Panc1 (cell line): Measurements from ENCODE around the gene JAZF1. TPM values are rescaled to one million over a fixed set of nuclear protein-coding genes. Genes with fewer than 3 reads are reported as not detected.

Experiments used
- ATAC-seq: fragments of 200-7000 bp; cut with Tn5 transposase; 2 replicates; pipeline ENCODE4 v1.9.1; 2020; ENCODE audit warnings: mild to moderate bottlenecking, moderate library complexity
- BruUV-seq: library from RNA; stranded (reverse); fragments of 400-500 nt; replicated peaks from 2 replicates; lab custom pipeline; 2021; lab: Mats Ljungman, UMichigan
- CTCF ChIA-PET: fragments of 300-600 bp; sonication (Branson Sonifier 250); formaldehyde crosslinking; loops from one replicate; lab custom pipeline; 2022; ENCODE audit warnings: antibody characterized with exemption; lab: Charles Lee
- POLR2A ChIA-PET: fragments of 300-600 bp; sonication (Branson Sonifier 250); formaldehyde crosslinking; loops from one replicate; lab custom pipeline; 2022; ENCODE audit warnings: antibody characterized with exemption; lab: Charles Lee
- DNase-seq: peaks from one replicate; pipeline ENCODE4 v3.0.0-alpha.2; 2010; ENCODE audit warnings: low read depth, low spot score
- H3K27ac ChIP-seq: 2 replicates; pipeline ENCODE4 v1.5.1; 2011; ENCODE audit warnings: mild to moderate bottlenecking, low read length, inconsistent platforms
- H3K27me3 ChIP-seq: fragments of 200-500 bp; sonication (Bioruptor generic); 2 replicates; pipeline ENCODE4 v1.6.0; 2014; ENCODE audit warnings: low read length, inconsistent platforms; ENCODE audit not compliant: control insufficient read depth, insufficient read depth
- H3K36me3 ChIP-seq: fragments of 200-500 bp; sonication (Bioruptor generic); 2 replicates; pipeline ENCODE4 v1.5.1; 2014; ENCODE audit warnings: inconsistent platforms, mild to moderate bottlenecking, low read length, moderate library complexity; ENCODE audit not compliant: control insufficient read depth, insufficient read depth
- H3K4me1 ChIP-seq: 2 replicates; pipeline ENCODE4 v1.5.1; 2011; ENCODE audit warnings: inconsistent platforms, mild to moderate bottlenecking, low read length, moderate library complexity; ENCODE audit not compliant: control insufficient read depth, insufficient read depth
- H3K4me3 ChIP-seq, 2 experiments: 2 replicates each; pipeline ENCODE4 v1.5.1; 2011 to 2012; ENCODE audit warnings: low read depth in 2 of 2, low read length in 2 of 2, mild to moderate bottlenecking in 2 of 2, inconsistent platforms in 1 of 2, moderate library complexity in 1 of 2
- H3K9me3 ChIP-seq: fragments of 200-500 bp; sonication (Bioruptor generic); 2 replicates; pipeline ENCODE4 v1.5.1; 2014; ENCODE audit warnings: low read depth, mild to moderate bottlenecking, inconsistent platforms, low read length, moderate library complexity; ENCODE audit not compliant: control insufficient read depth, insufficient read depth
- CTCF ChIP-seq: fragments of 450-650 bp; IDR thresholded peaks from 2 replicates; pipeline ENCODE4 v1.5.1; 2017; ENCODE audit warnings: mild to moderate bottlenecking
- POLR2AphosphoS5 ChIP-seq: IDR thresholded peaks from 2 replicates; pipeline ENCODE4 v1.6.1; 2012; ENCODE audit warnings: mild to moderate bottlenecking, low read depth, low read length, moderate library complexity
- REST ChIP-seq, 2 experiments: IDR thresholded peaks; 2 replicates each; pipeline ENCODE4 v1.6.1; 2011 to 2012; ENCODE audit warnings: low read depth in 2 of 2, control low read depth in 1 of 2, low read length in 1 of 2, mild to moderate bottlenecking in 1 of 2, moderate library complexity in 1 of 2; ENCODE audit not compliant: insufficient read depth in 1 of 2
- SIN3A ChIP-seq: IDR thresholded peaks from 2 replicates; pipeline ENCODE4 v1.6.1; 2012; ENCODE audit warnings: low read depth, mild to moderate bottlenecking, low read length, moderate library complexity, borderline replicate concordance; ENCODE audit not compliant: insufficient read depth
- TCF7L2 ChIP-seq: IDR thresholded peaks from 2 replicates; pipeline ENCODE4 v1.6.1; 2011; ENCODE audit warnings: mild to moderate bottlenecking, low read depth, low read length, inconsistent platforms
- in situ Hi-C: cut with HindIII; loops from 2 replicates; pipeline ENCODE4 v1.10.0; 2016; ENCODE audit warnings: low sequenced_read_pairs, low pct_unique_long_range_greater_than_20kb
- intact Hi-C: fragments of 100-400 bp; cut with micrococcal nuclease; formaldehyde crosslinking; loops from one replicate; pipeline ENCODE4 v1.10.0; 2022; ENCODE audit not compliant: unreplicated experiment
- total RNA-seq: library from RNA; stranded (reverse); gene quantifications from one replicate; pipeline ENCODE4 v1.2.1, GENCODE V29; 2021; ENCODE audit not compliant: unreplicated experiment

Gene JAZF1
- total RNA-seq, 1 experiment from 2014 or later: 8.8 TPM

GRCh38 chr7:27840760-27841364, 339.7 kb downstream of the JAZF1 start:
- H3K36me3 ChIP-seq: no peaks in the 10 kb centered on the region
- intact Hi-C loops (no loop called here), in situ Hi-C loops (no loop called here)
- H3K4me1 ChIP-seq: no peaks in the 10 kb centered on the region
- DNase-seq (no peak), ATAC-seq (no peak)
- H3K4me3 ChIP-seq: no peak overlapping the region
- H3K27me3 ChIP-seq: no peaks in the 10 kb centered on the region
- TF ChIP-seq REST (IDR thresholded peaks at IDR 0.05; ENCODE audit: insufficient read depth in 1 of 2, low read depth in 2 of 2, low read length in 1 of 2) (no peak), POLR2AphosphoS5 (no peak), CTCF (no peak), TCF7L2 (no peak), SIN3A (no peak)
- H3K27ac ChIP-seq: no peak overlapping the region
- no TSS peak for BruUV-seq
- ChIA-PET POLR2A (no interaction called here), CTCF (interaction anchor here (0.5 to 1.0 kb wide), 2 partner anchors 78 to 1906 kb away, joined by 3 to 4 read pairs; no protein-coding TSS in a partner anchor)
- no peaks in the 10 kb centered on the region for H3K9me3 ChIP-seq

GRCh38 chr7:27840313-27840712, 340.3 kb downstream of the JAZF1 start:
- Histone ChIP-seq H3K36me3 (no peaks in the 10 kb centered on the region), H3K4me3 (no peak overlapping the region), H3K9me3 (no peaks in the 10 kb centered on the region), H3K4me1 (no peaks in the 10 kb centered on the region), H3K27ac (no peak overlapping the region), H3K27me3 (no peaks in the 10 kb centered on the region)
- no peak for DNase-seq
- TF ChIP-seq REST (IDR thresholded peaks at IDR 0.05; ENCODE audit: insufficient read depth in 1 of 2, low read depth in 2 of 2, low read length in 1 of 2) (no peak), POLR2AphosphoS5 (no peak), CTCF (no peak), SIN3A (no peak), TCF7L2 (no peak)
- in situ Hi-C loops: no loop called here
- ChIA-PET CTCF (interaction anchor here (1.0 kb wide), 1 partner anchor 79 kb away, joined by 4 read pairs; no protein-coding TSS in a partner anchor), POLR2A (no interaction called here)
- ATAC-seq: no peak
- BruUV-seq: no TSS peak
- intact Hi-C loops: no loop called here
